ENCODE measurements around the gene INPP5D. TPM values are rescaled to one million over a fixed set of nuclear protein-coding genes. Genes with fewer than 3 reads are reported as not detected.

The INPP5D gene
- total RNA-seq, 2 experiments from 2014 or later, result 108 to 122 TPM

DNA sequence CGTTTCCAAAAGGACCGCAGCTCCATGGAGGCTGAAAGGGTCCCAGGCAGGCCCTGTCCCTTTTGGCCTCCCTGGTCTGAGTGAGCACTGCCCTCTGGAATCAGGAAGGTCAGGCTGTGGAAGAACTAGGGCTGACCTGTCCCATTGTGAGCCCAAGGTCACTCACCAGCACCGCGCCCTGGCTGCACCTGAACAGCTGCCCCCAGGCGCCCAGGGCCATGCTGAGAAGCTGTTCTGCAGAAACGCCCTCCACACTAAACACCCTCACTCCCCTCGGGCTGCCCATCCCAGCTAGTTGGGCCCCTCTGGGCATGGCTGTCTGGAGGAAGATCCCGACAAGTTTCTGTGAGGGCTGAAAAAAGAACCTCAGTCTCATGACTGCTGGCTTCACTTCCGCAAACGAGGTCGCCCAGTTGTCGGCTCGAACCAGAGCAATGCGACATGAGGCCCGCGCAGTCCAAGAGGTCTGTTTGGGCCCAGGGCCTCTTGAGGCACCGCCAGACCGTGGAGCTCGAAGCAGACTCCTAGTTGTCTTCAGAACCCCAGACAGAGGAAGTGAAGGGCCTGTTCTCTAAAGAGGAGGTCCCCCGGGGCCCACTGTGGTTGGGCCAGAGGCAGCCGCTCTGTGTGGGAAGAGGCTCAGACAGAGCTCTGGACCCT lies 64.4 kb downstream of the INPP5D start:
- Mint-ChIP-seq H3K36me3 (ENCODE audit: low read depth) (peaks cover 61% of the 10 kb centered on the region), H3K9me3 (ENCODE audit: insufficient read depth) (no peaks in the 10 kb centered on the region), H3K4me1 (ENCODE audit: low read depth) (peaks cover 22% of the 10 kb centered on the region), H3K27ac (no peak overlapping the region), H3K4me3 (no peak overlapping the region), H3K27me3 (ENCODE audit: low read depth) (no peaks in the 10 kb centered on the region)
- CTCF ChIA-PET, result no interaction called here
- POLR2A ChIA-PET, result no interaction called here
- ATAC-seq, result no peak
- no peak for DNase-seq

DNA sequence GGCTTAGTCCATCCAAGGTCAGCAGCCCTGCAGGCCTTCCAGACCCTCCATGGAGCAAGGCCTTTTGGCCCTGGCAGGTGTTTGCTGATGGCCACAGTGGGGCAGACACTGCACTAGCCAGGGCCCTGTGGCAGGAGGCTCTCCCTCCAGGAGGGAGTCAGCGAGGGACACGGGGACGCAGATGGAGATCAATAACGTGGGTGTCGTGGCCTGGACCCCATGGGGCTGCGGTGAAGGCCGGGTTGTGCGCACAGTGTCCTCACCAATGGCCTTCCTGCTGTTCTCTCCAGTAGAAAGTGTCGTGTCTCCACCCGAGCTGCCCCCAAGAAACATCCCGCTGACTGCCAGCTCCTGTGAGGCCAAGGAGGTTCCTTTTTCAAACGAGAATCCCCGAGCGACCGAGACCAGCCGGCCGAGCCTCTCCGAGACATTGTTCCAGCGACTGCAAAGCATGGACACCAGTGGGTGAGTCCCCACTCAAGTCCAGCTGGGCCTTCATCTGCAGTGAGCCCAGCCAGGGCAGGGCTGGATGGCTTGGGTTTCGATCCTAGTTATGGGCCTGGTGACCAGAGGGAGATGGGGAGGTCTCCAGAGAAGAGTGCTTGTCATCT lies 65.4 kb downstream of the INPP5D start:
- Mint-ChIP-seq H3K4me3 (no peak overlapping the region), H3K4me1 (ENCODE audit: low read depth) (peaks cover 32% of the 10 kb centered on the region), H3K9me3 (ENCODE audit: insufficient read depth) (no peaks in the 10 kb centered on the region), H3K36me3 (ENCODE audit: low read depth) (peaks cover 63% of the 10 kb centered on the region), H3K27me3 (ENCODE audit: low read depth) (no peaks in the 10 kb centered on the region), H3K27ac (no peak overlapping the region)
- ATAC-seq (no peak), DNase-seq (no peak)
- CTCF ChIA-PET, result no interaction called here
- POLR2A ChIA-PET, result no interaction called here

DNA sequence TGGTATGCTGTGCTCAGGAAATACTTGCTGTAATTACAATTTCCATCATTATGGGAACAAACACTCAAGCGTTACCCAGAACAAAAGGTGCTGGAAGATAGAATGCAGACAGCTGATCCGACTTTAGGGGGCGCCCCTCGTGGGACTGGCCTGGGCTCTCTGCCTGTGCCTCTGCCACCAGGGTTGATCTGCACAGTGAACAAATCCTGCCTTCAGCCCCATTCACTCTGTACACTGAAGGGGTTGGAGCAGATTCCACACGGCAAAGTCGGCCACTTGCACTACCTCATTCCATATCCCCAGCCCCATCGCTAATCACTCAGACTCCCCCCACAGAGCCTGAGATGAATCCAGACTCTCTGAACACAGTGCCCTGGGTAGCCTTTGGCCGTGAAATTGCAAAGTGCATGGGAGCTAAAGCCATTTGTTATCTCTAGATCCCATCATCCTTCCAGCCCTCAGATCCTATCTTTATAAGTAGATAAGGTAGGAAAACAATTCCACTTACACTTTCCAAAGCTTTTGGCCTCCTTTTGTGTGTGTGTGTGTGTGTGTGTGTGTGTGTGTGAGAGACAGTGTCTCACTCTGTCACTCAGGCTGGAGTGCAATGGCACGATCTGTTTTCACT lies 69.3 kb downstream of the INPP5D start:
- H3K9me3 Mint-ChIP-seq (ENCODE audit: insufficient read depth), result peaks cover 3% of the 10 kb centered on the region
- POLR2A ChIA-PET, result interaction anchor here (0.6 kb wide), 1 partner anchor 47 kb away, joined by 3 read pairs; no protein-coding TSS in a partner anchor
- peaks cover 50% of the 10 kb centered on the region for H3K4me1 Mint-ChIP-seq (ENCODE audit: low read depth)
- CTCF ChIA-PET, result interaction anchor here (1.1 to 1.8 kb wide), 3 partner anchors 11 to 28 kb away, joined by 3 to 5 read pairs (median 4); no protein-coding TSS in a partner anchor
- no peaks in the 10 kb centered on the region for H3K27me3 Mint-ChIP-seq (ENCODE audit: low read depth)
- peak overlapping the region; percentile 87 for H3K27ac Mint-ChIP-seq
- peaks cover 72% of the 10 kb centered on the region for H3K36me3 Mint-ChIP-seq (ENCODE audit: low read depth)
- ATAC-seq, result no peak
- no peak for DNase-seq
- H3K4me3 Mint-ChIP-seq, result no peak overlapping the region

DNA sequence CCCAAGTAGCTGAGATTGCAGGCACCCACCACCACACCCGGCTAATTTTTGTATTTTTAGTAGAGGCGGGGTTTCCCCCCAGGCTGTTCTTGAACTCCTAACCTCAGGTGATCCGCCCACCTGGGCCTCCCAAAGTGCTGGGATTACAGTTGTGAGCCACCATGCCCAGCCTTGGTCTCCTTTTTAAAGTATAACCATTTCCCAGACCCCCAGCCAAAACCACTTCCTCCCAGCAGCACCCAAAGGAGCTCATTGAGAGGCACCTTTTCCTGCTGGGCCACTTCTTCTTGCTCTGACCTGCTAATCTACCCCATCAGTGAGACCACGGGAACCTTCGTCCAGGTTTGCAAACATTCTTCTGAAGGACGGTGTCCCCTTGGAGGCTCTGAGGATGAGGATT lies 69.9 kb downstream of the INPP5D start:
- H3K36me3 Mint-ChIP-seq (ENCODE audit: low read depth), result peaks cover 78% of the 10 kb centered on the region
- peaks cover 6% of the 10 kb centered on the region for H3K9me3 Mint-ChIP-seq (ENCODE audit: insufficient read depth)
- ChIA-PET CTCF (interaction anchor here (1.1 to 1.8 kb wide), 3 partner anchors 10 to 28 kb away, joined by 3 to 5 read pairs (median 4); no protein-coding TSS in a partner anchor), POLR2A (interaction anchor here (0.6 to 1.1 kb wide), 3 partner anchors 30 to 47 kb away, joined by 3 read pairs; no protein-coding TSS in a partner anchor)
- ATAC-seq (peak; percentile 35), DNase-seq (peak; percentile 33)
- H3K27me3 Mint-ChIP-seq (ENCODE audit: low read depth), result no peaks in the 10 kb centered on the region
- H3K4me1 Mint-ChIP-seq (ENCODE audit: low read depth), result peaks cover 53% of the 10 kb centered on the region
- H3K27ac Mint-ChIP-seq, result peak overlapping the region; percentile 87
- H3K4me3 Mint-ChIP-seq, result peak overlapping the region; percentile 12

DNA sequence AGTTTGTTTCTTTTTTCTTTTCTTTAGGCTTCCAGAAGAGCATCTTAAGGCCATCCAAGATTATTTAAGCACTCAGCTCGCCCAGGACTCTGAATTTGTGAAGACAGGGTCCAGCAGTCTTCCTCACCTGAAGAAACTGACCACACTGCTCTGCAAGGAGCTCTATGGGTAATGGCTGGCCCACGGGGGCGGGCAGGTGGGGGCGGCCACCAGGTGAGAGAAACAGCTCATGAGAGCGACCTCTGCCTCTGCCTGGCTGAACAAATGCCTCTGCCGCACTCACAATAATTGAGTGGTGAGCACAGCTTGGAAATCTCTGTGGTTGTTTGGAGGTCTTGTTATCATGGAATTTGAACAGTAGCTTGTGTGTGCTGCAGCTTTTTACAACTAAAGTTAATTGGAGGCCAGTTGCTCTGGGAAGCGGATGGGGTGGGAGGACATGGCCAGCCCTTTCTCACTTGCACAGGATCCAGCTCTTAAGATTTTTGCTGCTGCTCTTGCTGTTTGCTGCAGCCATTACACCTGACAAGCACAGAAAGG lies 70.4 kb downstream of the INPP5D start:
- peaks cover 53% of the 10 kb centered on the region for H3K4me1 Mint-ChIP-seq (ENCODE audit: low read depth)
- DNase-seq (no peak), ATAC-seq (no peak)
- H3K4me3 Mint-ChIP-seq, result no peak overlapping the region
- no peaks in the 10 kb centered on the region for H3K27me3 Mint-ChIP-seq (ENCODE audit: low read depth)
- H3K27ac Mint-ChIP-seq, result peak overlapping the region; percentile 87
- H3K36me3 Mint-ChIP-seq (ENCODE audit: low read depth), result peaks cover 80% of the 10 kb centered on the region
- POLR2A ChIA-PET, result interaction anchor here (0.6 to 1.1 kb wide), 3 partner anchors 30 to 48 kb away, joined by 3 read pairs; no protein-coding TSS in a partner anchor
- CTCF ChIA-PET, result interaction anchor here (1.4 to 1.8 kb wide), 2 partner anchors 12 to 29 kb away, joined by 3 to 5 read pairs; no protein-coding TSS in a partner anchor
- peaks cover 6% of the 10 kb centered on the region for H3K9me3 Mint-ChIP-seq (ENCODE audit: insufficient read depth)

DNA sequence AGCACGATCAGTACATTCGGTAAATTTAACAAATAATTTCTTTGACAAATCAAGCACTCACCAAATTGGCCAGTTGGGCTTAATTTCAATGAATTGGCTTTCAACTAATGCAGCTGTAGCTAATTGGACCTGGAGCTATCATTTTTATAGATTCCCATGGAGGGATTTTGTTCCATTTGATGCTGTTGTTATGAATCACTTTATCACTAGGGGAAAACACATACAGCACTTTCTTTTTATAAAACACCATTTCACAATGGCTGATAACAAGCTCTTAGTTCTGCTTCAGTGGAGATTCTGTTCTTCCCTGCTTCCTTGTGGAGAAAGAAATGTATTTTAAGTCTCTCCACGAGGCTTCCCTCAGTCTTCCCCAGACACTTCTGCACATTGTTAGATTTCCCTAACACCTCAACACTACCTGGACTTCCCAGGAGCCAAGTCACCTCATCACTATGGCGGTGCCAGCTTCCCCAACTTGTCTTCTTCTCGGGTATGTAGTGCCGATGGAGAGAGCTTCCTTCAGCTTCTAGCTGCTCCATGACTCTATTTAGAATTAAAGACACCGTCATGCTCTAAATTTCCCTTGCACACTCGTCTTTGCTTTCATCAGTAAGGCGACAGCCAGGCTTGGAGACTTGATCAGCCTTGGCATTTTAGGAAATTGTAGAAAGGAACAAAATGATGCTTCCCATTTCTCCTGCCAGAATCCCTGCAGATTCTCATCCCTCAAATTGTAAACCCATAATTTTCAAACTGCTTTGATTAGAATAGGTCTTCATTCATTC lies 72.0 kb downstream of the INPP5D start:
- DNase-seq (no peak), ATAC-seq (no peak)
- Mint-ChIP-seq H3K36me3 (ENCODE audit: low read depth) (peaks cover 83% of the 10 kb centered on the region), H3K27ac (no peak overlapping the region), H3K4me3 (no peak overlapping the region), H3K27me3 (ENCODE audit: low read depth) (no peaks in the 10 kb centered on the region), H3K4me1 (ENCODE audit: low read depth) (peaks cover 53% of the 10 kb centered on the region), H3K9me3 (ENCODE audit: insufficient read depth) (peaks cover 11% of the 10 kb centered on the region)
- CTCF ChIA-PET, result no interaction called here
- POLR2A ChIA-PET, result interaction anchor here (0.7 to 1.0 kb wide), 2 partner anchors 68 to 71 kb away, joined by 3 read pairs; no protein-coding TSS in a partner anchor

DNA sequence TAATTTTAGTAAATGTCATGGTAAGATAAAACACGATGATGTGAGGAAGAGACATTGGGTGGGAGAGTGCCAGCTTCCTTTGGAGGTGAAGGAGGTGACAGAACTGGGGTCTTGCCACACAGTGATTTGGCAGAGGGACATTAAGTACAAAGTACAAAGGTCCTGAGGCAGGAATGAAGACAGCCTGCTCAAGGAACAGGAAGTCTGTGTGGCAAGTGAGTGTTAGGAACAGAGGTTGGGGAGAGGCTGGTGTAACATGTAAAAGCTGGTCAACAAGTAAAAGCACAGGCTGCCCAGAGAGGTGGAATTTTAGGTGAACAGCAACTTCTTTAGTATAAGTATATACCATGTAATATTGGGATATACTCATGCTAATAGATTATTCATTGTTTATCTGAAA lies 73.1 kb downstream of the INPP5D start:
- CTCF ChIA-PET, result no interaction called here
- no peak overlapping the region for H3K4me3 Mint-ChIP-seq
- peaks cover 77% of the 10 kb centered on the region for H3K36me3 Mint-ChIP-seq (ENCODE audit: low read depth)
- H3K4me1 Mint-ChIP-seq (ENCODE audit: low read depth), result peaks cover 43% of the 10 kb centered on the region
- H3K27me3 Mint-ChIP-seq (ENCODE audit: low read depth), result no peaks in the 10 kb centered on the region
- ATAC-seq (no peak), DNase-seq (no peak)
- peak overlapping the region; percentile 61 for H3K27ac Mint-ChIP-seq
- H3K9me3 Mint-ChIP-seq (ENCODE audit: insufficient read depth), result peaks cover 11% of the 10 kb centered on the region
- POLR2A ChIA-PET, result interaction anchor here (1.0 kb wide), 1 partner anchor 69 kb away, joined by 3 read pairs; no protein-coding TSS in a partner anchor

DNA sequence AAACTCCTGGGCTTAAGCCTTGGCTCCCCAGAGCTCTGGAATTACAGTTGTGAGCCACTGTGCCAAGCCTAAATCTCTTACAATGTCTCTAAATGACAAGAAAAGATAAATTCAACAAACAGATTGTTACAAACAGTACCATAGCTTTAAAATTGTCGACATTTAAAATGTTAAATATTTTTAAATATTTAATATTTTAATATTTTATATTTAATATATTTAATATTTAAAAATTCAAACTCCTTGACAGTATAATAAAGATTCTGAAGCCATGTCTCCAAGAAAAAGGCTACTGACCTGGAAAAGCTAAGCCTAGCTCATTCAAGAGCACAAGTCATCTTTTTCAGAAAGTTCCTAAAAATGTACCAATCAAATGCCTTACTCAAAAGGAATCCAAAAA lies 75.3 kb downstream of the INPP5D start:
- Mint-ChIP-seq H3K4me3 (no peak overlapping the region), H3K36me3 (ENCODE audit: low read depth) (peaks cover 83% of the 10 kb centered on the region), H3K27ac (no peak overlapping the region), H3K9me3 (ENCODE audit: insufficient read depth) (peaks cover 11% of the 10 kb centered on the region), H3K4me1 (ENCODE audit: low read depth) (peaks cover 38% of the 10 kb centered on the region), H3K27me3 (ENCODE audit: low read depth) (no peaks in the 10 kb centered on the region)
- ChIA-PET CTCF (interaction anchor here (0.9 to 1.2 kb wide), 2 partner anchors 75 to 81 kb away, joined by 4 to 5 read pairs; partner anchors contain the start of gene INPP5D), POLR2A (interaction anchor here (0.6 kb wide), 1 partner anchor 802 kb away, joined by 3 read pairs; no protein-coding TSS in a partner anchor)
- no peak for DNase-seq
- ATAC-seq, result no peak

DNA sequence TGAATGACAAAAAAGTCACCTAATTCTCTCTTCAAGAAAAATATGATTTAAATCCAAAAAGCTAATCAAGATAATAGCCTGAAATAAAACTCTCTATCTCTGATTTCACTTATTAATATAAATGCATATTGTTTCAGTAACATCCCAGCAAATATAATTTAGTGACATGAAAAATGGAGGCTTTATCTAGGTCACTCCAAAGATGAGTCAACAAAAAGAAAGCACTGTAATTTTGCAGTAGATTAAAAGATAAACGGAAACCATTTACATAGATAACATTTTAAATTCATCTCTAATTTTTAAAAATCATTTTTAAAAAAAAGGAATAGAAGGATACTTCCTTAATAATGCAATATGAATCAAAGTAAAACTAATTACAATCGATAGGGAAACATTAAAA lies 76.9 kb downstream of the INPP5D start:
- Mint-ChIP-seq H3K36me3 (ENCODE audit: low read depth) (peaks cover 87% of the 10 kb centered on the region), H3K9me3 (ENCODE audit: insufficient read depth) (peaks cover 11% of the 10 kb centered on the region), H3K27me3 (ENCODE audit: low read depth) (no peaks in the 10 kb centered on the region), H3K4me1 (ENCODE audit: low read depth) (peaks cover 46% of the 10 kb centered on the region), H3K27ac (no peak overlapping the region), H3K4me3 (no peak overlapping the region)
- no peak for DNase-seq
- no peak for ATAC-seq
- POLR2A ChIA-PET, result interaction anchor here (0.9 kb wide), 1 partner anchor 15 kb away, joined by 3 read pairs; no protein-coding TSS in a partner anchor
- CTCF ChIA-PET, result interaction anchor here (1.0 kb wide), 1 partner anchor 195 kb away, joined by 3 read pairs; no protein-coding TSS in a partner anchor

DNA sequence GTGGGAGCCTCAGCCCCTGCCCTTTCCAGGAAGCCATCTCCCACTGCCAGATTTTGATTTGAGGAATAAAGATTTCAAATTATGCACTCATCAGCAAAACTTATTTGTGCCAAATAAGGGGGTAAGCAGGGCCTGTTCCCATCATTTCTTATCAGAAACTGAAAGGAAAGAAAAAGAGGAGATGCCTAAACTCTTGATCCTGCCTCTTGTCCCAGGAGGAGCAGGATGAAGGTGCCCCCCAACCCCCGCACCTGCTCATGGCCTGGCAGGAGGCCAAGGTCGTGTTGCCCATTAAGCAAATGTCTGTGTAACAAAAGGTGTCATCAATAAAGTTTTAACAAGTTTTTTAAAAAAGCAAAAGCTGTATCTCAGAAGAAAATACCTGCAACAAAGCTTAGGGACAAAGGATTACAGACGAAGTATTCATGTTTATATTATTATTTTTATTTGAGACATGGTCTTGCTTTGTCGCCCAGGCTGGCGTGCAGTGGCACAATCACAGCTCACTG lies 80.0 kb downstream of the INPP5D start:
- peaks cover 85% of the 10 kb centered on the region for H3K36me3 Mint-ChIP-seq (ENCODE audit: low read depth)
- H3K27ac Mint-ChIP-seq, result no peak overlapping the region
- no peak for ATAC-seq
- H3K27me3 Mint-ChIP-seq (ENCODE audit: low read depth), result no peaks in the 10 kb centered on the region
- H3K4me3 Mint-ChIP-seq, result no peak overlapping the region
- peaks cover 5% of the 10 kb centered on the region for H3K9me3 Mint-ChIP-seq (ENCODE audit: insufficient read depth)
- H3K4me1 Mint-ChIP-seq (ENCODE audit: low read depth), result peaks cover 53% of the 10 kb centered on the region
- no peak for DNase-seq
- CTCF ChIA-PET, result interaction anchor here (1.4 kb wide), 1 partner anchor 11 kb away, joined by 4 read pairs; no protein-coding TSS in a partner anchor
- POLR2A ChIA-PET, result no interaction called here

DNA sequence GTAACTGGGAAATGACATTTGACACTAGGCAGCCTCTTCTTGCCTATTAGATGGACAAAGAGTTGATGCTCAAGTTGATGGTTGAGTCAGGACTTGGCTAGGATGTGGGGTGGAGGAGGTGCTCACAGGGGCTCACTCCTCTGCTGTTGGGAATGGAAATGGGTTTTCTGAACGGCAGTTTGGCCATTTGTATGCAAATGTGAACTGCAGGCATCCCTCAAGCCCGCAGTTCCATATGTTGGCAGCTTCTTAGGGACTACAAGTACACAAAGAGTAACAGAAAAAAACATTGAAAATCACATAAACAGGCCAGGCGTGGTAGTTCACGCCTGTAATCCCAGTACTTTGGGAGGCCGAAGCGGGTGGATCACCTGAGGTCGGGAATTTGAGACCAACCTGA lies 80.8 kb downstream of the INPP5D start:
- Mint-ChIP-seq H3K27ac (peak overlapping the region; percentile 91), H3K9me3 (ENCODE audit: insufficient read depth) (peaks cover under 1% of the 10 kb centered on the region), H3K36me3 (ENCODE audit: low read depth) (peaks cover 87% of the 10 kb centered on the region), H3K27me3 (ENCODE audit: low read depth) (no peaks in the 10 kb centered on the region), H3K4me1 (ENCODE audit: low read depth) (peaks cover 54% of the 10 kb centered on the region), H3K4me3 (no peak overlapping the region)
- ChIA-PET CTCF (interaction anchor here (1.1 to 1.4 kb wide), 2 partner anchors 11 to 81 kb away, joined by 4 read pairs; partner anchors contain the start of gene INPP5D), POLR2A (interaction anchor here (2.2 kb wide), 1 partner anchor 81 kb away, joined by 19 read pairs; the partner anchor contains the start of gene INPP5D)
- no peak for DNase-seq
- ATAC-seq, result no peak
